Tibial artery (tissue), 4 donors: ENCODE measurements around the gene CD47.
A peak's percentile ranks its signal among the peaks of the same experiment; 100 is the strongest.

Experiments
- DNase-seq, 2 donors: peaks; one replicate each; pipeline ENCODE4 v3.0.0-alpha.2; 2019
- H3K27ac ChIP-seq, 2 donors: fragments of 200-600 bp; sonication (generic) in 1 of 2; 1 replicate in 1 of 2; 2 replicates in 1 of 2; pipeline ENCODE4 v1.5.1; 2018 to 2019; ENCODE audit warnings: mild to moderate bottlenecking in 1 of 2
- H3K27me3 ChIP-seq, 2 donors: fragments of 200-600 bp; sonication (generic) in 1 of 2; one replicate each; pipeline versions ENCODE4 v1.5.1 to v1.6.0; 2016 to 2019
- H3K36me3 ChIP-seq, 3 donors: fragments of 200-600 bp; sonication (generic) in 2 of 3; one replicate each; pipeline ENCODE4 v1.5.1; 2016 to 2019; ENCODE audit warnings: mild to moderate bottlenecking in 2 of 3
- H3K4me1 ChIP-seq, 4 donors: fragments of 200-600 bp; sonication (generic) in 2 of 4; 1 replicate in 3 of 4; 2 replicates in 1 of 4; pipeline ENCODE4 v1.5.1; 2016 to 2019
- H3K4me3 ChIP-seq, 2 donors: fragments of 200-600 bp; sonication (generic) in 1 of 2; 1 replicate in 1 of 2; 2 replicates in 1 of 2; pipeline ENCODE4 v1.5.1; 2018 to 2019; ENCODE audit warnings: mild to moderate bottlenecking in 2 of 2
- H3K9me3 ChIP-seq, 3 donors: fragments of 200-600 bp; sonication (generic) in 1 of 3; one replicate each; pipeline ENCODE4 v1.5.1; 2016 to 2019
- intact Hi-C: fragments of 100-400 bp; cut with DNase I; formaldehyde crosslinking; loops from one replicate; pipeline ENCODE4 v1.15.0; 2023; ENCODE audit warnings: low total_unique reads
- TF ChIP-seq, protein P1 (sequence below), 2 experiments: fragments of 200-600 bp in 1 of 2; fragments of 450-650 bp in 1 of 2; IDR thresholded peaks; one replicate each; pipeline ENCODE4 v1.5.1; 2017 to 2019; ENCODE audit warnings: antibody characterized with exemption in 2 of 2, mild to moderate bottlenecking in 1 of 2, moderate library complexity in 1 of 2

CD47 gene

DNA sequence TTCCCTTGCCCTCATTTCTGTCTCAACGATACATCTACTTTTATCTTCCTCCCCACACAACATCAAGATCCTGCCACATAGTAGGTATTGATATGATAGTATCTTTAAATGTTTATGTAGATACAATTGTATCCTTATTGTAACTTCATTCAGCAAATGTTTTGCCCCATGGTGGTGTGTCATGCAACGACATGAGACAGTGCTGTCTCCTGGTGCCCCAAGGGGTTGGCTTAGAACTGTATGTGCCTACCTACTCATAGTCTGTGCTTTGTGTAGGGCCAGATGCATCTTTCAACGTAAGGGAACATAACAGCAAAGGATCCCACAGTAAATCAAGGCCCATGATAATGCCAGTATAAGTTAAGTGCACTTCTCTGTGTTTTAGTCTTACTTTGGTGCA lies 2.8 kb upstream of the CD47 start:
- H3K36me3 ChIP-seq = no peaks in the 10 kb centered on the region
- intact Hi-C loops = loop anchor here (2.0 to 10.0 kb wide), 3 partner anchors 129 to 859 kb away; partner anchors contain the start of gene IFT57

DNA sequence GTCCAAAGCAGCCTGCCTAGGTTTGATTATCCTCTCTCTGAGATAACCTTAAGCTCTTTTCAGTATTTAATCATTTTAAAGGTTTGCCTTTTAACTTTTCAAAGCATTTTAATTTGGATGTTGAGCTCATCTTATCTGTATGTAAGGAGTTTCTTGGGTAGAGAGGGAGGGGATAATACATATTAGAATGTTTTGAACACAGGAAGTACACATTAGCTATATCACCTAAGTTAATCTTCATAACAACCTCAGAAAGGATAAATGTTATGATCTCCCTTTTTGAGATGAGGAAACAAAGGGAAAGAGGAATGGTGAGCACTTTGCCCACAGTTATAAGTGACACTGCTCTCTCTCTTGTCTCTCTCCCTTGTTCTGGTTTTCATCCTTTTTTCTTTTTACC lies 2.2 kb upstream of the CD47 start:
- no peak for DNase-seq
- no peaks in the 10 kb centered on the region for H3K27me3 ChIP-seq
- TF ChIP-seq, protein P1, sequence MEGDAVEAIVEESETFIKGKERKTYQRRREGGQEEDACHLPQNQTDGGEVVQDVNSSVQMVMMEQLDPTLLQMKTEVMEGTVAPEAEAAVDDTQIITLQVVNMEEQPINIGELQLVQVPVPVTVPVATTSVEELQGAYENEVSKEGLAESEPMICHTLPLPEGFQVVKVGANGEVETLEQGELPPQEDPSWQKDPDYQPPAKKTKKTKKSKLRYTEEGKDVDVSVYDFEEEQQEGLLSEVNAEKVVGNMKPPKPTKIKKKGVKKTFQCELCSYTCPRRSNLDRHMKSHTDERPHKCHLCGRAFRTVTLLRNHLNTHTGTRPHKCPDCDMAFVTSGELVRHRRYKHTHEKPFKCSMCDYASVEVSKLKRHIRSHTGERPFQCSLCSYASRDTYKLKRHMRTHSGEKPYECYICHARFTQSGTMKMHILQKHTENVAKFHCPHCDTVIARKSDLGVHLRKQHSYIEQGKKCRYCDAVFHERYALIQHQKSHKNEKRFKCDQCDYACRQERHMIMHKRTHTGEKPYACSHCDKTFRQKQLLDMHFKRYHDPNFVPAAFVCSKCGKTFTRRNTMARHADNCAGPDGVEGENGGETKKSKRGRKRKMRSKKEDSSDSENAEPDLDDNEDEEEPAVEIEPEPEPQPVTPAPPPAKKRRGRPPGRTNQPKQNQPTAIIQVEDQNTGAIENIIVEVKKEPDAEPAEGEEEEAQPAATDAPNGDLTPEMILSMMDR (IDR thresholded peaks at IDR 0.05) = no peak
- intact Hi-C loops = loop anchor here (2.0 to 10.0 kb wide), 3 partner anchors 130 to 858 kb away; partner anchors contain the start of gene IFT57
- peaks cover 0 to 3% (median 0%) of the 10 kb centered on the region in 4 donors for H3K4me1 ChIP-seq
- H3K9me3 ChIP-seq = no peaks in the 10 kb centered on the region
- no peaks in the 10 kb centered on the region for H3K36me3 ChIP-seq
- H3K4me3 ChIP-seq = no peak overlapping the region
- no peak overlapping the region for H3K27ac ChIP-seq

More for the DNA sequence above, 2.8 kb upstream of the CD47 start:
- Histone ChIP-seq H3K4me1 (no peaks in the 10 kb centered on the region), H3K4me3 (no peak overlapping the region), H3K27me3 (no peaks in the 10 kb centered on the region), H3K27ac (no peak overlapping the region), H3K9me3 (no peaks in the 10 kb centered on the region)
- no peak for DNase-seq
- TF ChIP-seq, protein P1 (IDR thresholded peaks at IDR 0.05) = no peak

DNA sequence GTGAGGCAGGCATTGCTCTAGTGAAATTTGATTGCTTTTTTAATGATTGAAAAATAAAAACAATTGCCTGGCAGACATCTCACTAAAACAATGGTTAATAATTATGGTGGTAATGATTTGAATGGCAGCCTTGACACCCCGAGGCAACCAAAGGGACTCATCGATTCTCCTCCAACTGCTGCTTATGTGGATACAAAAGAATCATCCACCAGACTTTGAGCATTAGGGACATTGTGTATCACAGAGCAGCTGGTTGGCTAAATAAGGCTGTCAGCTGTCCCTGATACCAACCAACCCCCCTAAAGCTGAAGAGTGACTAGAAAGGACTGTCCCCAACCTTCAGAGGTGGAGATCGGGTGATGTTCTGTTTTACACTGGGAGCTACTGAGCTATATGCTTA lies 1.7 kb upstream of the CD47 start:
- intact Hi-C loops = loop anchor here (2.0 to 10.0 kb wide), 3 partner anchors 130 to 858 kb away; partner anchors contain the start of gene IFT57
- Histone ChIP-seq H3K9me3 (no peaks in the 10 kb centered on the region), H3K27ac (no peak overlapping the region), H3K27me3 (no peaks in the 10 kb centered on the region), H3K4me1 (peaks cover 0 to 8% (median 0%) of the 10 kb centered on the region in 4 donors), H3K4me3 (no peak overlapping the region), H3K36me3 (no peaks in the 10 kb centered on the region)
- TF ChIP-seq, protein P1 (IDR thresholded peaks at IDR 0.05) = no peak
- no peak for DNase-seq

DNA sequence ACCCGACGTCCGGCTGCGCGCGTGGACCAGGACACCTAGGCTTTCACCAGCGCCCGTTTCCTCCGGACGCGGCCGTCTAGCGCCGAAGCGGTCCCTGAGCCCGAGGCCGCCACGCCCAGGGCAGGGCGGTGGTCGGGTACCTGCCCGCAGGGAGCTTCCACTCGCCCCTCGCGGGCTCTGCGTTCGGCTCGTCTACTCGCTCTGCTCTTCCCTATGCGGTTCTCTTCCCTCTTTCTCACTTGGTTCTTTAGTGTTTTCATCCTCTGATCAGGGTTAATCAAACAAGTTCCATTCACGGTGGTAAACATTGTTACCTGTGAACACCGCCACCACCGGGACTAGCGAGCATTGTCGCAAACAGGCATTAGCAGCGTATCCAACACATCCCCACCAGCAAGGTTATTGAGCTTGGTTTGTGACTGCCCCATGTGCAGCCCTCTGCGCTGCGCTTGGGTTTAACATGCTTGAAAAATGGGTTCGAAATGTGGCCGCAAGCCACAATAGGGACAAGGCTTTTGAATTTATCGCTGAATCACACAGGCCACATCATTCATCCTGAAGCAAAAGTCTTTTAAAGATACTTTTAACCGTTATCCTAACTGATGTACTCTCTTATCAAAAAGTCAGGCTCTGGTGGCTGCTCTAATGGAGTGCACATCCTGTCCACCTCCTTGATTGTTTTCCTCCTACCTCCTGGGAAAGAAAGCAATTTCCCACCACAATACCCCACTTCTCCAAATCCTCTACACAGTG lies 843 bp upstream of the CD47 start:
- Histone ChIP-seq H3K27ac (peak overlapping the region; percentile 82 to 92), H3K36me3 (no peaks in the 10 kb centered on the region), H3K4me3 (peak overlapping the region; percentile 84 to 86), H3K27me3 (no peaks in the 10 kb centered on the region), H3K4me1 (peaks cover 0 to 17% (median 0%) of the 10 kb centered on the region in 4 donors), H3K9me3 (no peaks in the 10 kb centered on the region)
- TF ChIP-seq, protein P1 (IDR thresholded peaks at IDR 0.05) = no peak
- intact Hi-C loops = loop anchor here (2.0 to 10.0 kb wide), 3 partner anchors 131 to 857 kb away; partner anchors contain the start of gene IFT57
- DNase-seq = no peak

DNA sequence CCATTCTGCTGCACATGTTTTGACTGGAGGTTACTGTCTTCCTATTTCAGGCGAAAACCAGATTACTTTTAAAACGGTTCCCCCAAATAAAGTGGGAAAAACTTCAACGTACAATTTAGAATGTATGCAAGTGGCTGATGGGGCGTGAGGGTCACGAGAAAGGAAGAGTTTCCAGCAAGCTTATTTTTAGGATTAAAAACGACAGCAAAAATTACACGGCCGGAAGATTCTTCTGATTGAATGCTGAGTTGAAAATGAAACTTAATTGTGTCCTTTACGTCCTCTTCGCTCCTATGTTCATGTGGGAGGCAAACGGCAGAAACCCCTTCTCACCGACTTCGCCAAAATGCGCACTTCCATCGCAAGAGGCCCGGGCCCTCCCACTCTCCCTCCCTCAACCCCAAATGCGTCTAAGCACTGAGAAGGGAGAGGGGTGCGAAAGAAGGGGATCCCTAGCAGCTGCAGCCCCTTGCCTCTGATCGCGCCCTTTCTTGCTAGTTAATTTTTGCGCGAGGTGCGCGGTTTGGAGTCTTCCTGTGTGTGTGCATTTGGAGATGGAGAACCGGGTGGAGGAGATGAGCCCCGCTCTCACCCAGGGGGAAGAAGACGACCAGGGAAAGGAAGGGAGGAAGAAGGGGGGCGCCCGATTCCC lies 656 bp downstream of the CD47 start:
- intact Hi-C loops = loop anchor here (10.0 kb wide), 2 partner anchors 165 to 855 kb away; no protein-coding TSS in a partner anchor
- H3K27me3 ChIP-seq = no peaks in the 10 kb centered on the region
- peak overlapping the region; percentile 84 to 86 for H3K4me3 ChIP-seq
- H3K27ac ChIP-seq = peak overlapping the region; percentile 82 to 92
- DNase-seq = peak; percentile 37 to 72
- H3K36me3 ChIP-seq = peaks cover 0 to 3% (median 0%) of the 10 kb centered on the region in 3 donors
- H3K9me3 ChIP-seq = no peaks in the 10 kb centered on the region
- H3K4me1 ChIP-seq = peaks cover 0 to 17% (median 0%) of the 10 kb centered on the region in 4 donors
- TF ChIP-seq, protein P1 (IDR thresholded peaks at IDR 0.05) = no peak
